HG03378 (cell line): Measurements from ENCODE around the gene ANKRD11.

ENCODE experiments used
- ATAC-seq: cut with Tn5 transposase; IDR thresholded peaks from one replicate; pipeline ENCODE4 v1.9.1; 2021; ENCODE audit warnings: mild to moderate bottlenecking, moderate library complexity; ENCODE audit not compliant: unreplicated experiment

ANKRD11 gene

GRCh38 chr16:89490439-89491237 is at the start of gene ANKRD11:
ANKRD11 (minus strand) TSS chr16:89490561; CDS start chr16:89317019, 173,542 bp downstream.
- ATAC-seq: peak; percentile 88

- ATAC-seq: no peak
Measured at GRCh38 chr16:89538286-89538685, 47.9 kb upstream of the ANKRD11 start.

- no peak for ATAC-seq
Measured at GRCh38 chr16:89537549-89537925, 47.2 kb upstream of the ANKRD11 start.

DNA sequence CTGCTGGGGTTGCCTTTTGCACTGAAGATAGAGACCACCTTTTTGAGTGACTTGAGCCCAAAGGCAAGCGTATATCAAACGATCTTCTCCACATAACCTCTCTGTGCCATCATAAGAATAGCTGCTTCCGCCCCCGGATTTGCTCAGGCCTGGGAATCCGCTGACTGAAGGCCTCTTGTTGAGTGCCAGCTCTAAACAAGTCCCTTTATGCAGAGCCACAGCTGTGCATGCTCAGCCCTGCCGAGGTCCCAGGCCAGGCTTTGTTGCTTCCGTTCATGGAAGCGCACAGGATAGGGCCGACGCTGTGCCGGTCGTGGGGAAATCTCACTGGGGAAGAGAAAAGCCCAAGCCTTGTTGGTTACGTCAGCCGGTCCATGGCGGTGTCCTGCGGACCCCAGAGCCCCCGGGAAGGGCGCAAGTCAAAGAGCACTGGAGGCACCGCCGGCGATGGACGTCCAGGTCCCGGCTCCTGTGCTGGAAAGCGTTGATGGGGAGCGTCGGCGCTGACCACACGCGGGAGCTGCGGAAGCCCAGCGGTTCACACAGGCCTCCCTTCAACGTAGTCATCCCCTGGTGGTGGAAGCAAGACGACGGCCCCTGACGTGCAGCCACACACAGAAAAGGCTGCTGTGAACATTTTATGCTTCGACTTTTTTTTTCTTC is 46.7 kb upstream of the ANKRD11 start:
- ATAC-seq: no peak

GRCh38 chr16:89536371-89536770 is 46.0 kb upstream of the ANKRD11 start:
- ATAC-seq: no peak

DNA sequence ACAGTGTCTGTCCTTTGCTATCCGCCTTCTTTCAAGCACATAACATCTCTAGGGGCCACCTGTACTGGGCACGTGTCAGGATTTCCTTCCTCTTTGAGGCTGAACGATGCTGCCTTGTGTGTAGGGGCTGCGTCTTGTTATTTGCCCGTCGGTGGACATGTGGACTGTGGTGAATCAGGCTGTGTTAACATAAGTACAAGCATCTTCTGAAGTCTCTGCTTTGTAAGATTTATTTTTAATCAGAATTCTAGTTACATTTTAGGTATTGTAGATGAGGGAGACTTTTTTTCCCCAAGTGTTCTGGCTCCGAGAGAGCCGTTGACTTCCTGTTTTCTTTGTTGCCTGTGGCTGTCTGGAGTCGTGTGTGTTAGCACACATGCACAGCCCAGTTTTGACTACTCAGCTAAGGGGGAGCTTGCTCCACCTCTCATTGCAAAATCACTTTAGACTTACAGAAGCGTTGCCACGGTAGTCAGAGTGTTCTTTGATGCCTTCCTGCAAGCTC is 43.9 kb upstream of the ANKRD11 start:
- no peak for ATAC-seq

DNA sequence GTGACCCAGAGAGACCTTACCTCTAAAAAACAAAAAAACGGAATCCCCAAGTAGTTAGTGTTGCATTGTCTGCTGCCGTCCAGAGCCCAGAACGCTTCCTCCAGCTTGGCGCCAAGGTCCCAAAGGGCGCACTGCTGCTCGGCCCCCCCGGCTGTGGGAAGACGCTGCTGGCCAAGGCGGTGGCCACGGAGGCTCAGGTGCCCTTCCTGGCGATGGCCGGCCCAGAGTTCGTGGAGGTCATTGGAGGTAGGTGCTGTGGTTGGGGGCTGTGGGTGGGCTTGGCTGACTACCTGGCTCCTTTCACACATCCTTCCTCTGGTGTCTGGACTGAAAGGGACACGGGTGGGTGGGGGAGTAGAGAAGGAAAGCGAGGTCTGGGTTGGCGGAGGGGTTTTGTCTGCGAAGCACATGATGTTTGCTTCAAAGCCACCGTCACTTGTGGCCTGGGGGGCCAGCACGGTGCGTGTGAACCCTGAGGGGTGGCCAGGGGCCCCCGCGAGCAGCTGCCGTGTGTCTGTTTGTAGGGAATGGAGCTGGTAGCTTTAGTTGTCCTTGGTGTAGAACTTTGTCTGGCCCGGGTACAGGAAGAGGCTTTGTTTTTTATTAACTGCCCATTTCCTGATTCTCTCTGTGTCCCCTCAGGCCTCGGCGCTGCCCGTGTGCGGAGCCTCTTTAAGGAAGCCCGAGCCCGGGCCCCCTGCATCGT is 41.6 kb upstream of the ANKRD11 start:
- ATAC-seq: no peak

DNA sequence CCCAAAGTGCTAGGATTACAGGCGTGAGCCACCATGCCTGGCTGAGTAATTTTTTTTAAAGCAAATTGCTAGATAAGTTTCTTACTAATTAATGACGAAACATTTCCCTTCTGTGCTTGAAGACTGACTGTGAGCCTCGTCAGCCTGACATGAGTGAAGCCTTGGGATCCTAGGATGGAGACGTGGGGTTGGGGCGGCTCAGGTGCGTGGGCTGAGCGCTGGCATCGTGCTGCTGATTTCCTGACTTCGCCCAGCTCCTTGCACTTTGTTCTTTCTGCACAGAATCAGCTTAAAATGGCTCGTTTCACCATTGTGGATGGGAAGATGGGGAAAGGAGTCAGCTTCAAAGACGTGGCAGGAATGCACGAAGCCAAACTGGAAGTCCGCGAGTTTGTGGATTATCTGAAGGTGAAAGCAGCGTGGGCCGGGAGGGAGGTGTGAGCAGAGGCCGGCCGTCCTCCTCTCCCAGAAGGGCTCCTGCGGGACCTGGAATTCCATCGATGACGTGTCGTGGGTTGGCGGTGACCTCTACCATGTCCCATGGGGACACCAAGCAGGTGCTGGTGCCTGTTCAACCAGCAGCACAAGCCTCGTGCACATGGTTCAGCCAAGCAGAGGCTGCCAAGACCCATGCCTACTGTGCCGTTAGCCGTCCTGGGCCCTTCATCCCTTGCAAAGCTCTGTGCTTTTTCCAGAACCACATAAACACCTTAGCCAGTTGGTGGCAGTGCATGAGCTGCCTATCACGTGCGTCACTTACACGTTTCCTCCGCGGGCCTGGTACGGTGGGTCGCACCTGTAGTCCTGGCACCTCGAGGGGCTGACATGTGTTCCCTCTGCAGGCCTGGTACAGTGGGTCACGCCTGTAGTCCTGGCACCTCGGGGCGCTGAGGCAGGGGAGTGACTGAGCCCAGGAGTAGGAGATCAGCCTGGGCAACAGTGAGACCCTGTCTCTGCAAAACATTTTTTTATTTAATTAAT is 40.3 kb upstream of the ANKRD11 start:
- no peak for ATAC-seq

GRCh38 chr16:89529097-89529496 is 38.7 kb upstream of the ANKRD11 start:
- no peak for ATAC-seq

DNA sequence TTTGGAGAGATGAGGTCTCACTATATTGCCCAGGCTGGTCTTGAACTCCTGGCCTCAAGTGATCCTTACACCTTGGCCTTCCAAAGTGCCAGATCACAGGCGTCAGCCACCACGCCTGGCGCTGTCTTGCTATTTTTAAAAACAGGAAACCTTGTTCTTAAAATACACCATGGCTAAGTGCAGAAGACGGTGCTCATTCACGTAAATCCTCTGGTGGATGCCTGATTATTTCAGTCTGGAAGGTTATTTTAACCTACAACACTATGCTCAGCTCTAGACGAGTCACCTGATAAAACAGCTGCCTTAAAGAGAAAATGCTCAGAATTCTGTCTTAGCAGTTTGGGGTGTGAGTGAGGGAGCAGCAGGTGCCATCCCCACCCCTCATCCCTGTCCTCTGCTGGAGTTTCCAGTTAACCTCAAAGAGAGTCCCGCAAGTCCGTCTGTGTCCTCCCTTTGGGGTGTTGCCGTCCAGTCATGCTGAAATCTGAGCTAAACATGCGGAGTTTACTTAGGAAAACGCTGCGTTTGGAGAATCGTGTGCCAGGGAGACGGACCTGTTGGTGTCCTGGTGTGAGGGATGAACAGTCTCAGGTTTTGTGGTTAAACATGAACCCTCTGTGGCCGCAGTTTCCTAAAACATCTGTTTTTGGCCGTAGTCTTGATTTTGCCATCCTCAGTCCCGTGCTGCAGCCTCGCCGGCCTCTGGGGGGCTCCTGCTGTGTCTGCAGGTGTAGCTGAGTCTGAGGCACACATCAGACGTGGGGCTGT is 35.0 kb upstream of the ANKRD11 start:
- ATAC-seq: no peak

GRCh38 chr16:89523680-89524344 is 33.5 kb upstream of the ANKRD11 start:
- ATAC-seq: no peak

- ATAC-seq: no peak
Measured at GRCh38 chr16:89522287-89522686, 31.9 kb upstream of the ANKRD11 start.

- ATAC-seq: no peak
Measured at GRCh38 chr16:89519881-89520280, 29.5 kb upstream of the ANKRD11 start.

- no peak for ATAC-seq
Measured at GRCh38 chr16:89517128-89517527, 26.8 kb upstream of the ANKRD11 start.

DNA sequence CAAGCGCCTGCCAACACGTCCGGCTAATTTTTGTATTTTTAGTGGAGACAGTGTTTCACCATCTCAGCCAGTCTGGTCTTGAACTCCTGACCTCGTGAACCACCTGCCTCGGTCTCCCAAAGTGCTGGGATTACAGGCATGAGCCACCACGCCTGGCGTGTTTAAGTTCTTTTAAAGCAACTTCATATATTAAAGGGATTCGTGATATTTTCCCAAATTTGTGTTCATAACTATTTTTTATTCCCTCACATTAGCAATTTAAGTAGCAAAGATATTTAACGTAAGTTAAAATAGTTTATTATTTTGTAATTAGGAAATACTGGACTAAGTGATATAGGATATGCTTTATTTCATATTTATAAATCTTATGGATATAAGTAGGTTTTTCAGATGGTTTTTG is 22.1 kb upstream of the ANKRD11 start:
- no peak for ATAC-seq

DNA sequence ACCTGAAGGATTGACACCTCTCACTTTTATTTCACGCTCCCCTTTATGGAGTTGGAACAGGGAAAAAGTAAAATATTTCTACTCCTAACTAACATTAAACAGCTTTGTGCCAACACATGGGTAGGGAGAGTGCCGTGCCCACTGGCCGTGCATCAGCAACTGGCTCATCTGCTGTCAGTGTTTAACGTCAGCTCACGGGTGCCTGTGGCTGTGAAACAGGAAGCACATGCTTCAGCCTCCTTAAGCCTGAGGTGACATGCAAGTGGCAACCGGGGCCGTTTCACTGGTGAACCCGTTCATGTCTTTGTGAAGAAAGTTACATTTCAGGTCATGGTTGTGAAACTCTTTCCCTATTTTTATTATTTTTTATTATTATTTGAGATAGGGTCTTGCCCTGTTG is 21.0 kb upstream of the ANKRD11 start:
- no peak for ATAC-seq

GRCh38 chr16:89510526-89510925 is 20.2 kb upstream of the ANKRD11 start:
- ATAC-seq: no peak

GRCh38 chr16:89507834-89508590 is 17.7 kb upstream of the ANKRD11 start, which contains the start of gene SPG7:
SPG7 (plus strand) TSS chr16:89508403; CDS start chr16:89508418, 15 bp downstream.
- ATAC-seq: peak; percentile 43
